Testis (tissue), 3 donors: ENCODE measurements around the gene MINDY3. TPM values are rescaled to one million over a fixed set of nuclear protein-coding genes. Genes with fewer than 3 reads are reported as not detected.

Source experiments
- polyA plus RNA-seq: library from polyadenylated mRNA; stranded (reverse); fragments of 350-450 nt; fragmentation: Illumina TruSeq; extraction: RNeasy Lipid Tissue Mini Kit (QIAGEN cat#74804); gene quantifications from one replicate; pipeline ENCODE4 v1.2.3, GENCODE V29; 2014; ENCODE audit warnings: low read depth, low replicate concordance; ENCODE audit not compliant: insufficient read depth
- total RNA-seq, 2 donors: library from RNA; depleted of rRNA; stranded (reverse); fragments of >200 nt; gene quantifications; one replicate each; pipeline ENCODE4 v1.2.3, GENCODE V29; 2016

MINDY3 gene
- total and polyA plus RNA-seq, 3 donors from 2014 or later: 33.9 to 39.8 (median 39.6) TPM

Other genes with a start within 250 kb of the MINDY3 start
- gene ITGA8, start 140.6 kb downstream of the MINDY3 start, total RNA-seq: under 1 TPM; 0.68 to 0.79 TPM
- gene ITGA8, start 140.6 kb downstream of the MINDY3 start, polyA plus RNA-seq: 6.9 TPM